H1 (cell line): ENCODE data around the gene ZFP36L2. TPM values are rescaled to one million over a fixed set of nuclear protein-coding genes. Genes with fewer than 3 reads are reported as not detected.

Source experiments
- CTCF ChIA-PET: fragments of 300-600 bp; sonication (Branson Sonifier 250); formaldehyde crosslinking; loops from one replicate; lab custom pipeline; 2021; ENCODE audit not compliant: partially characterized antibody; lab: Charles Lee
- POLR2A ChIA-PET: fragments of 300-600 bp; sonication (Branson Sonifier 250); formaldehyde crosslinking; loops from one replicate; lab custom pipeline; 2021; ENCODE audit warnings: inconsistent platforms; ENCODE audit not compliant: partially characterized antibody; lab: Charles Lee
- DNase-seq, 2 experiments: peaks; one replicate each; pipeline versions ENCODE4 v3.0.0 to v3.0.0-alpha.2; 2010 to 2022; ENCODE audit warnings: low spot score in 2 of 2, low read depth in 1 of 2, mixed read lengths in 1 of 2
- FAIRE-seq: peaks from 2 replicates; lab custom pipeline; 2011; peaks lifted over from hg19 to GRCh38; lab: Jason Lieb, UNC
- H2AFZ ChIP-seq: 2 replicates; pipeline ENCODE4 v1.8.1; 2012; ENCODE audit warnings: low read length, inconsistent platforms
- H2AK5ac ChIP-seq: 2 replicates; pipeline ENCODE4 v1.6.1; 2013; ENCODE audit warnings: low read depth, low read length
- H2BK120ac ChIP-seq: replicated peaks from 2 replicates; pipeline ENCODE3; 2013; ENCODE audit warnings: low read depth, low read length, inconsistent platforms
- H2BK12ac ChIP-seq: 2 replicates; pipeline ENCODE4 v1.6.1; 2013; ENCODE audit warnings: low read depth, low read length
- H2BK15ac ChIP-seq: 2 replicates; pipeline ENCODE4 v1.6.1; 2013; ENCODE audit warnings: low read length
- H2BK20ac ChIP-seq: 2 replicates; pipeline ENCODE4 v1.6.1; 2013; ENCODE audit warnings: low read length
- H2BK5ac ChIP-seq: 2 replicates; pipeline ENCODE4 v1.6.1; 2013; ENCODE audit warnings: low read depth, low read length
- H3K14ac ChIP-seq: 2 replicates; pipeline ENCODE4 v1.6.1; 2013; ENCODE audit warnings: inconsistent platforms; ENCODE audit not compliant: insufficient read length
- H3K18ac ChIP-seq: 2 replicates; pipeline ENCODE4 v1.6.1; 2013; ENCODE audit warnings: low read length; ENCODE audit errors: extremely low read depth
- H3K23ac ChIP-seq: 2 replicates; pipeline ENCODE4 v1.6.1; 2013; ENCODE audit warnings: inconsistent platforms; ENCODE audit not compliant: insufficient read length
- H3K23me2 ChIP-seq: 2 replicates; pipeline ENCODE4 v1.6.1; 2013; ENCODE audit warnings: low read depth, low read length
- H3K27ac ChIP-seq: 2 replicates; pipeline ENCODE4 v1.6.1; 2011; ENCODE audit warnings: low read depth, low read length, inconsistent platforms
- H3K27me3 ChIP-seq, 4 experiments: replicated peaks in 1 of 4; 1 replicate in 1 of 4; 2 replicates in 3 of 4; pipeline versions ENCODE4 v1.6.1 to v1.8.1; 2011 to 2013; ENCODE audit warnings: low read length in 3 of 4, mild to moderate bottlenecking in 3 of 4, inconsistent platforms in 2 of 4, mixed read lengths in 2 of 4, moderate library complexity in 1 of 4; ENCODE audit not compliant: control insufficient read depth in 3 of 4, insufficient read depth in 3 of 4; ENCODE audit errors: extremely low read depth in 1 of 4
- H3K36me3 ChIP-seq, 4 experiments: 2 replicates each; pipeline versions ENCODE4 v1.6.1 to v1.8.1; 2011 to 2013; ENCODE audit warnings: mild to moderate bottlenecking in 4 of 4, low read length in 3 of 4, moderate library complexity in 2 of 4, control low read depth in 1 of 4, inconsistent platforms in 1 of 4; ENCODE audit not compliant: insufficient read depth in 4 of 4, control insufficient read depth in 2 of 4
- H3K4ac ChIP-seq: replicated peaks from 2 replicates; pipeline ENCODE3; 2013; ENCODE audit warnings: low read length, low read depth, mixed read lengths, inconsistent platforms; ENCODE audit not compliant: insufficient read length
- H3K4me1 ChIP-seq, 4 experiments: replicated peaks in 1 of 4; 1 replicate in 1 of 4; 2 replicates in 3 of 4; pipeline versions ENCODE4 v1.6.1 to v1.8.1; 2011 to 2013; ENCODE audit warnings: low read length in 3 of 4, inconsistent platforms in 2 of 4, mixed read lengths in 1 of 4; ENCODE audit not compliant: insufficient read depth in 4 of 4, control insufficient read depth in 3 of 4
- H3K4me2 ChIP-seq, 2 experiments: 2 replicates each; pipeline versions ENCODE4 v1.6.1 to v1.8.1; 2011 to 2013; ENCODE audit warnings: low read depth in 2 of 2, low read length in 2 of 2, control low read depth in 1 of 2, inconsistent platforms in 1 of 2, mild to moderate bottlenecking in 1 of 2; ENCODE audit not compliant: insufficient read depth in 1 of 2
- H3K4me3 ChIP-seq, 4 experiments: fragments of 200-600, 300-600 bp in 1 of 4; sonication (generic), shearing (Covaris generic), sonication (Bioruptor Twin) in 1 of 4; 2 replicates each; pipeline versions ENCODE4 v1.5.1 to v1.8.1; 2011 to 2016; ENCODE audit warnings: low read length in 4 of 4, low read depth in 3 of 4, control low read depth in 2 of 4, inconsistent platforms in 2 of 4, mild to moderate bottlenecking in 2 of 4, mixed read lengths in 1 of 4, moderate library complexity in 1 of 4; ENCODE audit not compliant: insufficient read depth in 2 of 4; ENCODE audit errors: extremely low read depth in 1 of 4
- H3K56ac ChIP-seq: replicated peaks from 2 replicates; pipeline ENCODE3; 2013; ENCODE audit warnings: low read depth, mild to moderate bottlenecking, mixed read lengths, low read length, inconsistent platforms; ENCODE audit not compliant: insufficient read length
- H3K79me1 ChIP-seq: 2 replicates; pipeline ENCODE4 v1.6.1; 2013; ENCODE audit warnings: low read depth, low read length, control low read depth
- H3K79me2 ChIP-seq, 2 experiments: 2 replicates each; pipeline versions ENCODE4 v1.6.1 to v1.8.1; 2012 to 2013; ENCODE audit warnings: low read length in 2 of 2, mild to moderate bottlenecking in 2 of 2, inconsistent platforms in 1 of 2; ENCODE audit not compliant: insufficient read depth in 2 of 2, control insufficient read depth in 1 of 2
- H3K9ac ChIP-seq, 4 experiments: replicated peaks in 1 of 4; 1 replicate in 1 of 4; 2 replicates in 3 of 4; pipeline versions ENCODE4 v1.6.1 to v1.8.1; 2011 to 2013; ENCODE audit warnings: low read depth in 3 of 4, low read length in 3 of 4, control low read depth in 2 of 4, mild to moderate bottlenecking in 2 of 4, moderate library complexity in 2 of 4, inconsistent platforms in 1 of 4; ENCODE audit errors: extremely low read depth in 1 of 4
- H3K9me3 ChIP-seq, 2 experiments: 2 replicates each; pipeline versions ENCODE4 v1.6.1 to v1.8.1; 2012 to 2013; ENCODE audit warnings: mild to moderate bottlenecking in 2 of 2, moderate library complexity in 2 of 2, control low read depth in 1 of 2, inconsistent platforms in 1 of 2, low read depth in 1 of 2, low read length in 1 of 2, mixed read lengths in 1 of 2; ENCODE audit not compliant: insufficient read depth in 2 of 2
- H4K20me1 ChIP-seq, 2 experiments: replicated peaks in 1 of 2; 2 replicates each; pipeline versions ENCODE3 to v1.8.1; 2011 to 2013; ENCODE audit warnings: inconsistent platforms in 2 of 2, low read length in 2 of 2, mild to moderate bottlenecking in 1 of 2; ENCODE audit not compliant: insufficient read depth in 2 of 2, control insufficient read depth in 1 of 2
- H4K5ac ChIP-seq: 2 replicates; pipeline ENCODE4 v1.6.1; 2013; ENCODE audit warnings: low read length, low read depth, mixed read lengths, inconsistent platforms; ENCODE audit not compliant: insufficient read length
- H4K8ac ChIP-seq: 2 replicates; pipeline ENCODE4 v1.8.0; 2013; ENCODE audit warnings: mild to moderate bottlenecking, moderate library complexity, low read length, inconsistent platforms; ENCODE audit not compliant: insufficient read depth; ENCODE audit errors: extremely low read depth
- H4K91ac ChIP-seq: replicated peaks from 2 replicates; pipeline ENCODE3; 2013; ENCODE audit warnings: low read length, mixed read lengths, inconsistent platforms; ENCODE audit not compliant: insufficient read length
- BACH1 ChIP-seq: IDR thresholded peaks from 2 replicates; pipeline ENCODE4 v1.6.1; 2012; ENCODE audit warnings: low read length, improper control_type of control experiment
- BRCA1 ChIP-seq: IDR thresholded peaks from 2 replicates; pipeline ENCODE4 v1.6.1; 2012; ENCODE audit warnings: low read depth, low read length, improper control_type of control experiment
- CBX5 ChIP-seq: fragments of 300-800, 300-1000 bp; sonication (generic); IDR thresholded peaks from 2 replicates; pipeline ENCODE4 v1.7.1; 2016; ENCODE audit warnings: antibody characterized with exemption, low read length, low read depth
- CEBPB ChIP-seq: IDR thresholded peaks from 2 replicates; pipeline ENCODE4 v1.6.1; 2012; ENCODE audit warnings: low read depth, low read length
- CTBP2 ChIP-seq: IDR thresholded peaks from 2 replicates; pipeline ENCODE4 v1.7.0; 2011; ENCODE audit warnings: borderline replicate concordance, mild to moderate bottlenecking, moderate library complexity, mixed read lengths, low read length; ENCODE audit not compliant: insufficient read depth, insufficient read length
- GABPA ChIP-seq: IDR thresholded peaks from 2 replicates; pipeline ENCODE4 v1.6.1; 2011; ENCODE audit warnings: mild to moderate bottlenecking, low read length, moderate library complexity, borderline replicate concordance; ENCODE audit not compliant: insufficient read depth
- HDAC2 ChIP-seq, 2 experiments: fragments of 300-600 bp in 1 of 2; sonication (generic) in 1 of 2; IDR thresholded peaks; 2 replicates each; pipeline ENCODE4 v1.6.1; 2011 to 2012; ENCODE audit warnings: low read depth in 2 of 2, low read length in 2 of 2, mild to moderate bottlenecking in 2 of 2, moderate library complexity in 2 of 2, borderline replicate concordance in 1 of 2, inconsistent platforms in 1 of 2
- NANOG ChIP-seq: IDR thresholded peaks from 2 replicates; pipeline ENCODE4 v1.6.1; 2011; ENCODE audit warnings: low read length, low read depth, mild to moderate bottlenecking, inconsistent platforms; ENCODE audit not compliant: insufficient read depth, poor library complexity, severe bottlenecking
- PHF8 ChIP-seq: fragments of 200-600 bp; sonication (generic); conservative IDR thresholded peaks from 2 replicates; pipeline ENCODE4 v1.7.1; 2012; ENCODE audit warnings: low read depth, mild to moderate bottlenecking, inconsistent platforms, low read length, moderate library complexity
- RBBP5 ChIP-seq: IDR thresholded peaks from 2 replicates; pipeline ENCODE4 v1.7.1; 2012; ENCODE audit warnings: low read depth, mild to moderate bottlenecking, inconsistent platforms, low read length, moderate library complexity, borderline replicate concordance
- RXRA ChIP-seq: IDR thresholded peaks from 2 replicates; pipeline ENCODE4 v1.6.1; 2011; ENCODE audit warnings: low read depth, mild to moderate bottlenecking, low read length, moderate library complexity; ENCODE audit not compliant: insufficient read depth
- SIN3A ChIP-seq, 2 experiments: IDR thresholded peaks in 1 of 2; conservative IDR thresholded peaks in 1 of 2; 2 replicates each; pipeline ENCODE4 v1.6.1; 2011 to 2012; ENCODE audit warnings: low read length in 2 of 2, improper control_type of control experiment in 1 of 2, low read depth in 1 of 2, mild to moderate bottlenecking in 1 of 2
- SP1 ChIP-seq: IDR thresholded peaks from 2 replicates; pipeline ENCODE4 v1.6.1; 2011; ENCODE audit warnings: low read depth, low read length
- WGBS, 2 experiments: shearing (Covaris generic) in 1 of 2; methylation state at CpG; one replicate each; pipeline versions ENCODE4 v1.1.6 to v1.1.7; 2013 to 2015; ENCODE audit warnings: low lambda C conversion rate in 2 of 2, mixed read lengths in 2 of 2, inconsistent platforms in 1 of 2, low coverage in 1 of 2, missing lambda C conversion rate in 1 of 2; ENCODE audit not compliant: insufficient replicate concordance in 2 of 2, insufficient coverage in 1 of 2, insufficient read length in 1 of 2; ENCODE audit errors: extremely low coverage in 1 of 2, missing lambda C conversion rate in 1 of 2; 5-methylcytosine and 5-hydroxymethylcytosine counted together
- polyA plus RNA-seq, 7 experiments: library from polyadenylated mRNA; depleted of rRNA in 3 of 7; stranded (reverse) in 5 of 7; unstranded in 2 of 7; fragments of >200 nt in 5 of 7; fragments of 200-250 nt in 2 of 7; gene quantifications; 1 replicate in 5 of 7; 2 replicates in 1 of 7; 4 replicates in 1 of 7; pipeline versions ENCODE4 v1.2.1 to v1.2.3, GENCODE V29; 2011 to 2013; ENCODE audit warnings: missing spikeins in 2 of 7, mixed read lengths in 2 of 7
- total RNA-seq: library from RNA; stranded (reverse); fragmentation: NEBNext Ultra II Directional; extraction: Animal tissue kit (Norgen Biotek cat#: 25700); gene quantifications from 2 replicates; pipeline ENCODE4 v1.2.1, GENCODE V29; 2021

The ZFP36L2 gene
- total and polyA plus RNA-seq, 2 of the 8 experiments (the other 6 are each of a cell fraction or from before 2014, with no cell fraction given), result 13.4 to 102 TPM

DNA sequence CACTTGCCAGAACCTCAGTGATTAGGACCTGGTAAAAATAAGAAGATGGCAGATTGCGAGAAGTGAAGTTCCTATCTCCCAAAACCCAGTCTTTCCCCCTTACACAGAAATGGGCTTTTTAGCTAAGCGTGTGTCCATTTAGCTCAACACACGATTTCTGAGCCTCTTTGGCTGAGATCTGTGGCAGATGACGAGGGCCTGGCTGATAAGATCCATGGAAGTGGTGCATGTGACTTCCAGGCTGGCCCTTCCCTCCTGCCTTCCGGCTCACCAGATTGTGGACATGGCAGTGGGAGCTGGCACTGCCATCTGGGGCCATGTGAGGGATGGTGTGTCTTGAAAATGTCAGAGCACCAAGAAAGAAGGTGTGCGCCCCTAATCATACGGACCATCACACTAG, 41.0 kb upstream of the ZFP36L2 start:
- no peaks in the 10 kb centered on the region for H3K27me3 ChIP-seq
- H3K14ac ChIP-seq, result no peak overlapping the region
- no peaks in the 10 kb centered on the region for H3K79me2 ChIP-seq
- H4K91ac ChIP-seq, result no peak overlapping the region
- no peak overlapping the region for H2BK5ac ChIP-seq
- no peak overlapping the region for H2BK20ac ChIP-seq
- no peak overlapping the region for H3K4ac ChIP-seq
- no peak overlapping the region for H3K18ac ChIP-seq
- whole genome bisulfite sequencing, 2 experiments, result 95% methylated on average over 7 of the region's 7 CpGs; no CpG with 5 or more reads in 1 of the 2 experiments
- H4K8ac ChIP-seq, result no peak overlapping the region
- no peak overlapping the region for H3K9ac ChIP-seq
- H3K27ac ChIP-seq, result no peak overlapping the region
- no peak overlapping the region for H3K4me2 ChIP-seq
- no peaks in the 10 kb centered on the region; the same call in 1 of the 2 replicates for H3K23me2 ChIP-seq
- no peak overlapping the region for H3K4me3 ChIP-seq
- peaks cover 0 to 12% (median 3%) of the 10 kb centered on the region in 4 experiments; a peak in 3 of 7 replicates for H3K4me1 ChIP-seq
- H3K23ac ChIP-seq, result no peak overlapping the region
- H2AFZ ChIP-seq, result no peak overlapping the region
- no peak for FAIRE-seq
- no peak overlapping the region for H2AK5ac ChIP-seq
- TF ChIP-seq CBX5 (no peak), RBBP5 (no peak), BACH1 (no peak), HDAC2 (IDR thresholded peaks at IDR 0.05; ENCODE audit: borderline replicate concordance in 1 of 2, low read depth in 2 of 2, low read length in 2 of 2) (no peak), RXRA (no peak), CTBP2 (no peak), GABPA (no peak), BRCA1 (no peak), NANOG (no peak), PHF8 (no peak), SIN3A (conservative IDR thresholded peaks at IDR 0.05 in 1 of 2, IDR thresholded peaks at IDR 0.05 in 1 of 2; ENCODE audit: low read depth in 1 of 2, low read length in 2 of 2) (no peak), SP1 (no peak), CEBPB (no peak)
- TF ChIP-seq, all 59 proteins: peak for 0
- Histone ChIP-seq H3K79me1 (no peaks in the 10 kb centered on the region), H3K56ac (no peak overlapping the region), H2BK15ac (no peak overlapping the region), H2BK12ac (no peak overlapping the region), H3K9me3 (no peaks in the 10 kb centered on the region), H4K5ac (no peak overlapping the region), H4K20me1 (no peaks in the 10 kb centered on the region), H3K36me3 (no peaks in the 10 kb centered on the region), H2BK120ac (no peak overlapping the region)
- POLR2A ChIA-PET, result interaction anchor here (1.0 kb wide), 1 partner anchor 26 kb away, joined by 4 read pairs; no protein-coding TSS in a partner anchor
- no peak for DNase-seq
- CTCF ChIA-PET, result interaction anchor here (0.5 to 1.5 kb wide), 12 partner anchors 11 to 454 kb away, joined by 3 to 7 read pairs (median 4); no protein-coding TSS in a partner anchor
